ENCODE results near the gene PTPRU.

GRCh38 chr1:29326123-29326522 lies 89.8 kb downstream of the PTPRU start:
- TF ChIP-seq, protein P1, sequence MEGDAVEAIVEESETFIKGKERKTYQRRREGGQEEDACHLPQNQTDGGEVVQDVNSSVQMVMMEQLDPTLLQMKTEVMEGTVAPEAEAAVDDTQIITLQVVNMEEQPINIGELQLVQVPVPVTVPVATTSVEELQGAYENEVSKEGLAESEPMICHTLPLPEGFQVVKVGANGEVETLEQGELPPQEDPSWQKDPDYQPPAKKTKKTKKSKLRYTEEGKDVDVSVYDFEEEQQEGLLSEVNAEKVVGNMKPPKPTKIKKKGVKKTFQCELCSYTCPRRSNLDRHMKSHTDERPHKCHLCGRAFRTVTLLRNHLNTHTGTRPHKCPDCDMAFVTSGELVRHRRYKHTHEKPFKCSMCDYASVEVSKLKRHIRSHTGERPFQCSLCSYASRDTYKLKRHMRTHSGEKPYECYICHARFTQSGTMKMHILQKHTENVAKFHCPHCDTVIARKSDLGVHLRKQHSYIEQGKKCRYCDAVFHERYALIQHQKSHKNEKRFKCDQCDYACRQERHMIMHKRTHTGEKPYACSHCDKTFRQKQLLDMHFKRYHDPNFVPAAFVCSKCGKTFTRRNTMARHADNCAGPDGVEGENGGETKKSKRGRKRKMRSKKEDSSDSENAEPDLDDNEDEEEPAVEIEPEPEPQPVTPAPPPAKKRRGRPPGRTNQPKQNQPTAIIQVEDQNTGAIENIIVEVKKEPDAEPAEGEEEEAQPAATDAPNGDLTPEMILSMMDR (IDR thresholded peaks at IDR 0.05) = no peak
- no peak for TF ChIP-seq ZFX (IDR thresholded peaks at IDR 0.05; ENCODE audit: borderline replicate concordance)
